Mesenchymal stem cell (in vitro differentiated cells and primary cell): Measurements from ENCODE around the gene FBXO7.

Source experiments
- DNase-seq: peaks from one replicate; pipeline ENCODE4 v3.0.0-alpha.2; 2013
- H2AFZ ChIP-seq: one replicate; pipeline ENCODE4 v1.6.1; 2013; ENCODE audit warnings: low read depth, mild to moderate bottlenecking, control low read depth, inconsistent platforms, low read length, moderate library complexity
- H2AK5ac ChIP-seq: 2 replicates; pipeline ENCODE4 v1.6.1; 2013; ENCODE audit warnings: low read length, moderate library complexity, mild to moderate bottlenecking, inconsistent platforms; ENCODE audit not compliant: severe bottlenecking
- H2BK120ac ChIP-seq: one replicate; pipeline ENCODE4 v1.6.1; 2013; ENCODE audit warnings: low read depth, mild to moderate bottlenecking, inconsistent platforms, low read length, moderate library complexity
- H2BK12ac ChIP-seq, 2 experiments: one replicate each; pipeline ENCODE4 v1.6.1; 2013; ENCODE audit warnings: inconsistent platforms in 2 of 2, low read length in 2 of 2, mild to moderate bottlenecking in 2 of 2, moderate library complexity in 2 of 2, control low read depth in 1 of 2
- H2BK15ac ChIP-seq: one replicate; pipeline ENCODE4 v1.6.1; 2013; ENCODE audit warnings: mild to moderate bottlenecking, low read depth, inconsistent platforms; ENCODE audit not compliant: poor library complexity, severe bottlenecking
- H2BK5ac ChIP-seq: 2 replicates; pipeline ENCODE4 v1.6.1; 2013; ENCODE audit warnings: low read depth, mild to moderate bottlenecking, low read length, control low read depth, inconsistent platforms; ENCODE audit not compliant: poor library complexity, severe bottlenecking
- H3K14ac ChIP-seq, 2 experiments: one replicate each; pipeline ENCODE4 v1.6.1; 2013; ENCODE audit warnings: inconsistent platforms in 2 of 2, low read length in 2 of 2, control low read depth in 1 of 2, mild to moderate bottlenecking in 1 of 2, moderate library complexity in 1 of 2
- H3K18ac ChIP-seq, 2 experiments: one replicate each; pipeline ENCODE4 v1.6.1; 2013; ENCODE audit warnings: inconsistent platforms in 2 of 2, low read length in 2 of 2, control low read depth in 1 of 2, low read depth in 1 of 2, mild to moderate bottlenecking in 1 of 2
- H3K23ac ChIP-seq, 2 experiments: one replicate each; pipeline ENCODE4 v1.6.1; 2013; ENCODE audit warnings: inconsistent platforms in 2 of 2, low read length in 2 of 2, mild to moderate bottlenecking in 2 of 2, moderate library complexity in 2 of 2, control low read depth in 1 of 2
- H3K27ac ChIP-seq: 2 replicates; pipeline ENCODE4 v1.5.1; 2013; ENCODE audit warnings: mild to moderate bottlenecking, moderate library complexity, low read length, control low read depth, inconsistent platforms; ENCODE audit not compliant: poor library complexity, severe bottlenecking
- H3K27me3 ChIP-seq, 2 experiments: 2 replicates each; pipeline versions ENCODE4 v1.6.1 to v1.7.0; 2013; ENCODE audit warnings: low read length in 2 of 2, mild to moderate bottlenecking in 2 of 2, moderate library complexity in 2 of 2, control low read depth in 1 of 2, inconsistent platforms in 1 of 2; ENCODE audit not compliant: control insufficient read depth in 1 of 2, insufficient read depth in 1 of 2
- H3K36me3 ChIP-seq, 2 experiments: 2 replicates each; pipeline versions ENCODE4 v1.6.1 to v1.7.0; 2013; ENCODE audit warnings: low read length in 2 of 2, control low read depth in 1 of 2, inconsistent platforms in 1 of 2, low read depth in 1 of 2, mild to moderate bottlenecking in 1 of 2; ENCODE audit not compliant: insufficient read depth in 2 of 2, control insufficient read depth in 1 of 2
- H3K4ac ChIP-seq, 2 experiments: one replicate each; pipeline ENCODE4 v1.6.1; 2013; ENCODE audit warnings: inconsistent platforms in 2 of 2, low read length in 2 of 2, mild to moderate bottlenecking in 2 of 2, moderate library complexity in 2 of 2, control low read depth in 1 of 2, low read depth in 1 of 2
- H3K4me1 ChIP-seq: 2 replicates; pipeline ENCODE4 v1.6.1; 2013; ENCODE audit warnings: low read depth, low read length, control low read depth; ENCODE audit not compliant: control insufficient read depth, insufficient read depth
- H3K4me2 ChIP-seq: 2 replicates; pipeline ENCODE4 v1.6.1; 2013; ENCODE audit warnings: low read length, mild to moderate bottlenecking, inconsistent platforms; ENCODE audit not compliant: poor library complexity, severe bottlenecking
- H3K4me3 ChIP-seq, 2 experiments: 2 replicates each; pipeline versions ENCODE4 v1.5.1 to v1.7.0; 2013; ENCODE audit warnings: low read length in 2 of 2, mild to moderate bottlenecking in 2 of 2, control low read depth in 1 of 2, low read depth in 1 of 2; ENCODE audit not compliant: insufficient read depth in 1 of 2
- H3K79me1 ChIP-seq: replicated peaks from 2 replicates; pipeline ENCODE4 v1.6.1; 2013; ENCODE audit warnings: mild to moderate bottlenecking, control low read depth, low read length, inconsistent platforms; ENCODE audit not compliant: poor library complexity, severe bottlenecking
- H3K9ac ChIP-seq: 2 replicates; pipeline ENCODE4 v1.7.0; 2013; ENCODE audit warnings: mild to moderate bottlenecking, low read length, moderate library complexity
- H3K9me3 ChIP-seq: 2 replicates; pipeline ENCODE4 v1.7.0; 2013; ENCODE audit warnings: mild to moderate bottlenecking, low read length; ENCODE audit not compliant: control insufficient read depth
- H4K8ac ChIP-seq: one replicate; pipeline ENCODE4 v1.6.1; 2013; ENCODE audit warnings: inconsistent platforms, mild to moderate bottlenecking, low read length, moderate library complexity
- H4K91ac ChIP-seq: one replicate; pipeline ENCODE4 v1.6.1; 2013; ENCODE audit warnings: mild to moderate bottlenecking, low read length, inconsistent platforms
- WGBS: methylation state at CpG from one replicate; pipeline ENCODE4 v1.1.7; 2013; ENCODE audit warnings: mixed read lengths; 5-methylcytosine and 5-hydroxymethylcytosine counted together

FBXO7 gene

DNA sequence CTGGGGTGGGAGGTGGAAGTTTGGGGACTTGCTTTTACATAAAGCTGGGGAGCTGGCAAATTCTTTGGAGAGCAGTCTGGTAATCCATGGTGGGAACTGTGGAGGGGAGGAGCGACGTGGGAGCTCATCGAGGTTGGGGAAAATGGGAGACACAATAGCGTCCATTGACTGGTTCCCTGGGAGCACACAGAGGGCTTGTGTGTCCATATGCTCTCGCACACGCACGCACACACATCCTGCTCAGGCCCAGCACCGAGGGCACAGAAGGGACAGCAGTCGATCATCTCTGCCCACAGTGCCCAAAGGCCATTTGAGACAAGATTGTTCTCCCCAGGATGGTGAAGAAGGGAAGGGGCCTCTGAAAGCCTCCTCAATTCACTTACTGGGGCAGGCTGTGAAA lies 53.7 kb downstream of the FBXO7 start:
- Histone ChIP-seq H3K36me3 (no peaks in the 10 kb centered on the region), H3K14ac (no peak overlapping the region), H3K9ac (peak overlapping the region; percentile 73), H3K4me2 (no peak overlapping the region), H3K23ac (no peak overlapping the region), H3K27ac (no peak overlapping the region), H3K27me3 (peaks cover 0 to 18% of the 10 kb centered on the region in 2 experiments), H3K79me1 (no peaks in the 10 kb centered on the region), H3K4me3 (no peak overlapping the region), H2AFZ (no peak overlapping the region), H2AK5ac (no peak overlapping the region), H2BK12ac (peak overlapping the region in 1 of 2 experiments; percentile 69), H2BK120ac (no peak overlapping the region), H2BK5ac (no peak overlapping the region), H2BK15ac (no peak overlapping the region), H3K4ac (no peak overlapping the region), H3K4me1 (peaks cover 7% of the 10 kb centered on the region), H3K18ac (no peak overlapping the region), H4K91ac (peak overlapping the region; percentile 14), H4K8ac (no peak overlapping the region), H3K9me3 (peaks cover 4% of the 10 kb centered on the region)
- DNase-seq, result no peak
- WGBS, result 96% methylated on average over 9 of the region's 9 CpGs

DNA sequence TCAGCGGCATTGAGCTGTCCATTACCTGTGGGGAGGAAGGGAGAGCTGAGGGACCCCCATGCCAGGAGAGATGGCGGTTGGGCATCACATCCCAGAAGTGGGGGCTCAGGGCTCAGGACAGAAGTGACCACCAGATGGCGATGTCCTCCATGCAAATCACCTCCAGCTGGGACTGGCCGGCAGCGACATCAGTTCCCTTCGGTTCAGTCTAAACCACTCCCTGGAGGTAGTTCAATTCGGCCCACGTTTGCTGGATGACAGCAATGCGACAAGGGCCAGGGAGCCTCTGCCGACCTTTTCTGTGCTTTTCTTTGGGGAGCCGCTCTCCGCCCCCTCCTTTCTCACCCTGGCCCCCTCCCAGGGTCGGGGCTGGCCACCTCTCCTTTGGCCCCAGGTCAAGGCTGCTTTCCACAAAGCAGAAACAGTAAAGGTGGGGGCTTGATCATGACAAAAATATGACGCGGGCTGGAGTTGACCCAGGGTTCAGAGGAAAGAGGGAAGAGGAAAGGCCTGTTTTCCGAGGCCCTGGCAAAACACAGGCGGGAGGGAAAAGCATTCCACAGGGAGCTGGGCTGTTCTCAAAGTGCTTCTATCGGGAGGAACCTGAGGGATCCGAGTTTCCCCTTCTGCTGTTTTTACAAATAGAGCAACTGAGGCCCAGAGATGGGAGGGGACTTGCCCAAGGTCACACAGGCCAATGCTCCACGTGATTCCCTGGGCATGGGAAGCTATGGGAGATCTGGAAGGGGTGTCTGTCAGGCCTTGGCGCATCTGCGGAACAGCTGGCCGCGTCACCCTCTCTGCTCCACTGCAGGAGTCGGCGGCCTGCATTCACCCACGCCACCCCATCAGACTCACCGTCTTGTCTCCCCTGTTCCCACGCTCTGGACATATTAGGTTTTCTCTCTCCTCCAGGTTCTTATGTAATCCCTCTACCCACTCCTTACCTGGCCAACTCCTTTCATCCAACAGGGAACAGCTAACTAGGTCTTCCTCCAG lies 54.7 kb downstream of the FBXO7 start:
- DNase-seq, result peak; percentile 81
- Histone ChIP-seq H3K36me3 (no peaks in the 10 kb centered on the region), H3K14ac (no peak overlapping the region), H2AK5ac (no peak overlapping the region), H3K18ac (peak overlapping the region; percentile 16 to 18), H3K23ac (no peak overlapping the region), H2BK5ac (no peak overlapping the region), H3K9me3 (peaks cover under 1% of the 10 kb centered on the region), H4K91ac (peak overlapping the region; percentile 70), H2BK15ac (peak overlapping the region; percentile 64), H3K9ac (peak overlapping the region; percentile 73), H3K4me1 (peaks cover 7% of the 10 kb centered on the region), H4K8ac (peak overlapping the region; percentile 68), H3K27me3 (peaks cover 0 to 24% of the 10 kb centered on the region in 2 experiments), H3K4ac (peak overlapping the region; percentile 9 to 17), H2BK12ac (peak overlapping the region; percentile 59 to 90), H2AFZ (no peak overlapping the region), H3K4me2 (no peak overlapping the region), H3K27ac (no peak overlapping the region), H3K79me1 (no peaks in the 10 kb centered on the region), H2BK120ac (peak overlapping the region; percentile 45), H3K4me3 (no peak overlapping the region)
- 47% methylated on average over 27 of the region's 29 CpGs for WGBS

DNA sequence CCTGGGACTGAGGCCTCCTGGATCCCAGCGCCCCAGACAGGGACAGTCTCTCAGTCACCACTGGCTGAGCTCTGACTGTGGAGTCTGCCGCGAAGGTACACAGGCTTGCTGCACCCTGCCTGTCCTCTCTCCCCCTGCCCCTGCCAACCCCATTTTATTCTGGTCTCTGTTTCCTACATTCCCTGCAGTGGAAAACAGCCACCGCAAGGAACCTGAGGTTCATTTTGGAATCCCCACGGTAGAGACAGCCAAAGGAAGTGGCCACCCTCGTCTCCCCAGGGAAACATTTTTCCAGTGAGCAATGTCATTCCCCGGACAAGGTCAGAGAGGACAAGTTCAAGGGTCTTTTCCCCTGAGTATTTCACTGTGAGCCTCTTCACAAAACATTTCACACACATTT lies 56.6 kb downstream of the FBXO7 start:
- Histone ChIP-seq H2BK120ac (no peak overlapping the region), H3K27me3 (peaks cover 0 to 30% of the 10 kb centered on the region in 2 experiments), H3K79me1 (no peaks in the 10 kb centered on the region), H3K4me1 (peaks cover 7% of the 10 kb centered on the region), H4K91ac (peak overlapping the region; percentile 80), H4K8ac (peak overlapping the region; percentile 79), H2AK5ac (no peak overlapping the region), H2BK5ac (no peak overlapping the region), H2BK15ac (no peak overlapping the region), H3K36me3 (no peaks in the 10 kb centered on the region), H3K23ac (no peak overlapping the region), H3K9me3 (no peaks in the 10 kb centered on the region), H3K4ac (no peak overlapping the region), H2BK12ac (peak overlapping the region; percentile 59 to 63), H3K18ac (peak overlapping the region; percentile 48 to 91), H3K4me2 (no peak overlapping the region), H3K4me3 (no peak overlapping the region), H3K14ac (no peak overlapping the region), H3K9ac (peak overlapping the region; percentile 24), H2AFZ (no peak overlapping the region), H3K27ac (no peak overlapping the region)
- DNase-seq, result peak; percentile 47
- WGBS, result 33% methylated on average over 7 of the region's 7 CpGs
